Amniotic stem cell (primary cell): ENCODE data around the gene MCFD2.
A peak's percentile ranks its signal among the peaks of the same experiment; 100 is the strongest.
"Not testable (repeated sequence)": the region's sequence is repeated elsewhere in the genome, so short reads cannot be mapped to it uniquely, and the experiment has no call there.

Source experiments
- DNase-seq: peaks from one replicate; lab custom pipeline; 2025; lab: John Stamatoyannopoulos, UW

Gene MCFD2

GRCh38 chr2:46937471-46937901, 21.9 kb upstream of the MCFD2 start:
- no peak for DNase-seq

DNA sequence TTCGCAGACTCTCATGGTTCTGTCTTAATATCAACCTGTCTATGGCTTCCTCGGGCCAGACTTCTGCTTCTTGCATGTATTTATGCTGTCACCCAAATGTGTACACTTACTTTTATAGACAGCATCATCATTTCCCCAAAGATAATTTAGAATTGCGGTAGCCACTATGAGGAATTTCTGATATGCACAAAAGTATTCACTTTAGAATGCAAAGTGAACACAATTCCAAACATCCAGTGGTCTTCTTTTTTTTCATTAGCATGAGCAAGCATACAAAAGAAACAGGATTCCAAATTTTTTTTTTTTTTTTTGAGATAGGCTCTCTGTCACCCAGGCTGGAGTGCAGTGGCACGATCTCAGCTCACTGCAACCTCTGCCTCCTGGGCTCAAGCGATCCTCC, 21.0 kb upstream of the MCFD2 start:
- no peak for DNase-seq

GRCh38 chr2:46935071-46935470, 19.5 kb upstream of the MCFD2 start:
- no peak for DNase-seq

GRCh38 chr2:46929612-46930011, 14.0 kb upstream of the MCFD2 start:
- no peak for DNase-seq

- DNase-seq, result no peak
Measured at GRCh38 chr2:46926863-46927262, 11.3 kb upstream of the MCFD2 start.

GRCh38 chr2:46925474-46926351, 10.1 kb upstream of the MCFD2 start:
- no peak for DNase-seq

DNA sequence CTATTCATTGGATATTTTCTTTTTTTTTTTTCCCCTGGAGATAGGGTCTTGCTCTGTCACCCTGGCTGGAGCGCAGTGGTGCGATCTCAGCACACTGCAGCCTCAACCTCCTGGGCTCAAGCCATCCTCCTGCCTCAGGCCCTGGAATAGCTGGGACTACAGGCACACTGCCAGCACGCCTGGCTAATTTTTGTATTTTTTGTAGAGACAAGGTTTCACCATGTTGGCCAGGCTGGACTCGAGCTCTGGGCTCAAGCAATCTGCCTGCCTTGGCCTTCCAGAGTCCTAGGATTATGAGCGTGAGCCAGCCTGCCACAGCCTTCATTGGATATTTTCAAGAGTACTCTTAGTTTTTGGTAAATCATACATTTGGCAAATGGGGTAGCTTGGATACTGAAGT, 9.0 kb upstream of the MCFD2 start:
- DNase-seq, result no peak

DNA sequence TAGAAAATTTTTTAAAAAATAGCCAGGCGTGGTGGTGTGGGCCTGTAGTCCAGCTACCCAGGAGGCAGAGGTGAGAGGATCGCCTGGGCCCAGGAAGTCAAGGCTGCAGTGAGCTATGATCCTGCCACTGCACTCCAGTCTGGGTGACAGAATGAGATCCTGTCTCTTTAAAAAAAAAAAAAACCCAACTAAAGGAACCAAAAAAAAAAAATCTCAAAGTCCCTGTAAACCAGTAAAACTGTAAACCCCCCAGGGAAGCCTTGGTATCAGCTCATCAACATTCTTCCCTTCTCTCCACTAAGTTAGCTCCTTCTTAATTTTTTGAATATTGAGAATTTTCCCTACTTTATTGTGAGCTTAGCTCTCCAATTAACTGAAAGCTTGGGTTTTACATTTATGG, 8.4 kb upstream of the MCFD2 start:
- DNase-seq, result no peak

DNA sequence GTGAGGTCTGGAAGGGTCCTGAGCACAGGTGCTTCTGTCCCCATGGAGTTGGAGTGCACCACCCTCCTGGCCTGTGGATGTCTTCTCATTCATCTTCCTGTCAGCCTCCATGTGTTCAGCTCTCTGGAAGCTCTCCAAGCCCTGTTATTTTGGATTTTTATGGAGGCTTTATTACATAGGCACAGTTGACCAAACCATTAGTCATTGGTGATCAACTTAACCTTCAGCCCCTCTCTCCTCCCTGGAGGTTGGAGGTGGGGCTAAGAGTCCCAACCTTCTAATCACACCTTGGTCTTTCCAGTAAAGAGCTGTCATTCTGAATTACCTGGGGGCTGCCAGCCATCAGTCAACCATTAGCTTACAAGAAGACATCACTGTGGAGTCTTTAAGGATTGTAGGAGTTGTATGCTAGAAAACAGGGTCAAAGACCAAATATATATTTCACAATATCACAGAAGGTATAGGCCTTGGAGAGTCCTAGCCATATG, 7.5 kb upstream of the MCFD2 start:
- no peak for DNase-seq

DNA sequence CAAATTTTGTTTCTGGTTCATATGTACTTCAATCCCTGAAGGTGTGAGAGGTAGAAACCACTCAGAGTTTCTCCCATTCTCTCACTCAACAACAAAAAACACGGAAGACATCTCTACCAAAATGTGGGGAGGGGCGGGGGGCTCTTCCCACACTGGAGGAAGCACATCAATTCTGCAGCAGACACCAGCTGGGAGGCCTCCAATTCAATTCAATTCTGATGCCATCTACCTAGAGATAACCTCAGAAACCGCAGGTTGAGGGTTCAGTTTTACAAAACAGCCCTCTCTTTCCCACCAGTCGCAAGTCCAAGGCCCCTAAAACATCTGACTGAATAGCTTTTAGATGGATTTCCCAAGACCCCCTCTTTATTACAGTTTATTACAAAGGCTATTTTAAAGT, 7.0 kb upstream of the MCFD2 start:
- DNase-seq, result no peak

GRCh38 chr2:46921676-46922448, 6.3 kb upstream of the MCFD2 start:
- DNase-seq, result no peak

DNA sequence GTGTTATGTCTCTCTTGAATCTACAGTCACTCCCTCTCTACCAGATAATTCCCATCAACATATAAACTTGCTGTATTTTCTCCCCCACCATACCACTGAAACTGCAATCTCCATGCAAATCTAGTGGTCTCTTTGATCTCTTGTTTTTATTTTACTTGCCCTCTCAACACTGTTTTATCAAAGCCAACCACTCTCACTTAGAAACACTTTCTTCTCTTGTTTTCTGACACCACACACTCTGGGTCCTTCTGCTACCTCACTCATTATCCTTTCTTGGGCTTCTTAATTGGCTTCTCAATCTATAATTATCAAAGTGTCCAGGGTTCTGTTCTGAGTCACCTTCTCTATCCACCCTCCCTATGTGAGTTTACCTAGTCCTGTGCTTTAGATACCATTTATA, 2.0 kb upstream of the MCFD2 start:
- no peak for DNase-seq

GRCh38 chr2:46915811-46916630, 415 bp upstream of the MCFD2 start:
- DNase-seq, result peak; percentile 60

- no peak for DNase-seq
Measured at GRCh38 chr2:46914578-46915230, 902 bp downstream of the MCFD2 start.

DNA sequence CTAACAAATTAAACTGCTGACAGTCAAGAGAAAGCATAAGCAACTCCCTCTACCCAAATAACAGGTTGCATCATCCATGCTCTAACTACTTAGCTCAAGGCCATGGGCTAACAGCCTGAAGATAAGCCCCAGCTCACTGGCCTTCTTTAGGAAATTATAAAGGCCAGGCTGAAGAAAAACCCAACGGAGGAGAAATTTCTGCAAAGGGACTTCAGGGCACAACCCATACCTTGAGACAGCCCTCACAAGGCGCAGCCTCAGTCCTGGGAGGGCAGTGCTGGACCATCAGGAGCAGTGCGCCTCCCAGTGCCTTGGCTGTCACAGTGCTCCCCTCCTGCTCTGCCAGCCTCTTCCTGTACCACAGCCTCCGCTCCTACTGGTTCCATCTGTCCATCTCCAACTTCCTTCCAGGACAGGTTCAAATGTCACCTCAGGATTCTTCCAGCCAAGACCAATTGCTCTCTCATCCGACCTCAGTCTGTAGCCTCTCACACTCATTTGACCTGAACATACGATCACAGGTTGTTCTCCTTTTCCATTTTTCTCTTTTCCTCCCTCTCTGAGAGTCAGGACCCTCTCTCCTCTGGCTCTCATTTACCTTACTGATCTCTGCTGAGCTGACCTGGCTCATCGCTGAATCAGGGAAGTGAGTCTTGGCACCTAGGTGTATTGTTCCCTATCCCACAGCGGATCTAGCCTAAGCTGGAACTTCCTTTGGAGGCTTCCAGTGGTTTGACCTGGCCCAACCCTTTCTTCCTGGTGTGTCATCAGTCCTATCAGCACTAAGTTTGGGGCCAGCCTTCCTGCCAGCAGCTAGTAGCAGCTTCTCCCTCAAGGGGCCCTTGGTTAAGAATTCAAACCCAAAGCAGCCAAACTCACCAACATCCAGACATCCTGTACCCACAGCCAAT, 1.9 kb downstream of the MCFD2 start:
- DNase-seq, result no peak

DNA sequence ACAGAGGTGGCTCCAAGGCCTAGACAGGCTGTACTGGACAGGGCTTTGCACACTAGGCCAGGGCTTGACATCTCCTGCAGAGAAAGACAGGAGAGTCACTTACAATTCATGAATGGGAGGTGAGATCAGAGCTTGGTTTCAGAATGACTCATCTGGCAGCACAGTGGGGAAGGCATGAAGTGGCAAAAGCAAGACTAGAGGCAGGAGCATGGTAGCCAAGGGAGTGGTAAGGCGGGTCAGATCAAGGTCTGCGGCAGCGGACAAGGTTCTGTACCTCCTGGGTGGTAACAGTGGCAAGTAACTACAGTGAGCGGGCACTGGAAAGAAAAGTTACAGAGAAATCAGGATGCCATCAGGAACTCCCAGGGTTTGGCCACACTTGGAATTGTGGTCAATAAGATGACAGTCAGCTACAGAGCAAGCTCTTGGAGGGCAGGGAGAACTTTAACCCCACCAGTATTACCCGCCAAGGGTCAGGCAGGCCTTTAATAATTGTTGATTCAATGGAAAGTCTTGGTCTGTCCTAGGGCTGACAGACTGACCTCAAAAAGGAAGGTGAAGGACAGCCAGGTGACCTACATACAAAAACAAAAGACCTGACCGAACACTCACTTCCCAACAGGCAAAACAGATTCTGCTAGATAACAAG, 5.7 kb downstream of the MCFD2 start:
- DNase-seq, result peak; percentile 41

- no peak for DNase-seq
Measured at GRCh38 chr2:46909150-46909549, 6.5 kb downstream of the MCFD2 start.

DNA sequence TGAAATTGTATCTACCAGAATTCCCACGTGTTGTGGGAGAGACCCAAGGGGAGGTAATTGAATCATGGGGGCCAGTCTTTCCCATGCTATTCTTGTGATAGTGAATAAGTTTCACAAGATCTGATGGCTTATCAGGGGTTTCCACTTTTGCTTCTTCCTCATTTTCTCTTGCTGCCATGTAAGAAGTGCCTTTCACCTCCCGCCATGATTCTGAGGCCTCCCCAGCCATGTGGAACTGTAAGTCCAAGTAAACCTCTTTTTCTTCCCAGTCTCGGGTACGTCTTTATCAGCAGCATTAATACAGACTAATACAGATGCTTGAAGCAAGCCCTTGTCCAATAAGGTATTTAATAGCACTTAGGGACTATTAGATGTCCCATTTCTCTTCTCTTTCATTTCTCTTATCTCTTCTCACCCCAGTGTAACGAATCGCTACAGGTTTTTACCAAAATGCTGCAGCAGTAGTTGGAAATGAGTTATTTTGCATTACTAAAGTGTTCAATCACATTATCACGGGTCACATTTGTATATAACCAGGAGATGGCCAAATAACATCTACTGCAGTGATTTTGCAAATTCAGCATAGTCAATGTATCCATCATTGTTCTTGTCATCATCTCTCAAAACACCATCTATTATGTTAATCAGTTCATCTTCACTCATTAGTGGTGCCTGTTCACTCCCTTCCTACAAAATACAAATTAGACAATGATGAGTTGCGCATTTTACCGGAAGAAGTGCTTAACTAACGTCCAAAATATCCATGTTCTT, 10.5 kb downstream of the MCFD2 start:
- DNase-seq, result not testable (repeated sequence)

DNA sequence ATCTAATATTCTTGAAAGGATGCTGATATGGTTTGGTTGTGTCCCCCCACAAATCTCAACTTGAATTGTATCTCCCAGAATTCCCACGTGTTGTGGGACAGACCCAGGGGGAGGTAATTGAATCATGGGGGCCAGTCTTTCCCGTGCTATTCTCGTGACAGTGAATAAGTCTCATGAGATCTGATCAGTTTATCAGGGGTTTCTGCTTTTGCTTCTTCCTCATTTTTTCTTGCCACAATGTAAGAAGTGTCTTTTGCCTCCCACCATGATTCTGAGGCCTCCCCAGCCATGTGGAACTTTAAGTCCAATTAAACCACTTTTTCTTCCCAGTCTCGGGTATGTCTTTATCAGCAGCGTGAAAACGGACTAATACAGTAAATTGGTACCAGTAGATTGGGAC, 12.6 kb downstream of the MCFD2 start:
- DNase-seq, result not testable (repeated sequence)
